Endothelial cell of umbilical vein (primary cell): ENCODE data around the gene KAT6B. TPM values are rescaled to one million over a fixed set of nuclear protein-coding genes. Genes with fewer than 3 reads are reported as not detected.

Experiments
- BruUV-seq: library from RNA; stranded (reverse); fragments of 400-500 nt; replicated peaks from 2 replicates; lab custom pipeline; 2021; lab: Mats Ljungman, UMichigan
- CTCF ChIA-PET: fragments of 300-600, 350-600 bp; sonication (Branson Sonifier 250); formaldehyde crosslinking; loops from one replicate; lab custom pipeline; 2021; ENCODE audit warnings: antibody characterized with exemption, inconsistent platforms; lab: Charles Lee
- POLR2A ChIA-PET: fragments of 300-600, 350-600 bp; sonication (Branson Sonifier 250); formaldehyde crosslinking; loops from one replicate; lab custom pipeline; 2021; ENCODE audit warnings: antibody characterized with exemption, inconsistent platforms; lab: Charles Lee
- DNase-seq: peaks from one replicate; pipeline ENCODE4 v3.0.0-alpha.2; 2011; ENCODE audit warnings: low read depth, low spot score
- FAIRE-seq: peaks from 2 replicates; lab custom pipeline; 2011; peaks lifted over from hg19 to GRCh38; lab: Jason Lieb, UNC
- H2AFZ ChIP-seq: 2 replicates; pipeline ENCODE4 v1.6.0; 2012; ENCODE audit warnings: low read depth, low read length, control low read depth, inconsistent platforms
- H3K27ac ChIP-seq: 2 replicates; pipeline ENCODE4 v1.5.1; 2011; ENCODE audit warnings: low read depth, mild to moderate bottlenecking, control low read depth, low read length, moderate library complexity; ENCODE audit not compliant: insufficient read depth
- H3K27me3 ChIP-seq, 2 experiments: 2 replicates each; pipeline versions ENCODE4 v1.6.0 to v1.6.1; 2011; ENCODE audit warnings: low read length in 2 of 2, mixed read lengths in 1 of 2; ENCODE audit not compliant: control insufficient read depth in 2 of 2, insufficient read depth in 2 of 2
- H3K36me3 ChIP-seq, 2 experiments: 2 replicates in 1 of 2; 3 replicates in 1 of 2; pipeline ENCODE4 v1.5.1; 2011; ENCODE audit warnings: low read length in 2 of 2, mild to moderate bottlenecking in 1 of 2, moderate library complexity in 1 of 2; ENCODE audit not compliant: control insufficient read depth in 2 of 2, insufficient read depth in 2 of 2; ENCODE audit errors: extremely low read depth in 1 of 2
- H3K4me1 ChIP-seq: 3 replicates; pipeline ENCODE4 v1.5.1; 2011; ENCODE audit warnings: mild to moderate bottlenecking, low read length; ENCODE audit not compliant: control insufficient read depth, insufficient read depth; ENCODE audit errors: extremely low read depth
- H3K4me2 ChIP-seq: 2 replicates; pipeline ENCODE4 v1.6.1; 2011; ENCODE audit warnings: low read length, control low read depth, mixed read lengths; ENCODE audit not compliant: insufficient read depth
- H3K4me3 ChIP-seq, 3 experiments: fragments of 200-600 bp in 1 of 3; sonication (generic), shearing (Covaris generic) in 1 of 3; replicated peaks in 1 of 3; 2 replicates each; pipeline ENCODE4 v1.5.1; 2011 to 2016; ENCODE audit warnings: control low read depth in 3 of 3, low read length in 3 of 3, mild to moderate bottlenecking in 2 of 3, inconsistent platforms in 1 of 3, low read depth in 1 of 3, moderate library complexity in 1 of 3; ENCODE audit not compliant: insufficient read depth in 1 of 3
- H3K79me2 ChIP-seq: 2 replicates; pipeline ENCODE4 v1.6.0; 2012; ENCODE audit warnings: low read length, inconsistent platforms; ENCODE audit not compliant: control insufficient read depth, insufficient read depth
- H3K9ac ChIP-seq: replicated peaks from 2 replicates; pipeline ENCODE3; 2011; ENCODE audit warnings: low read length, control low read depth; ENCODE audit not compliant: insufficient read depth; ENCODE audit errors: extremely low read depth
- H3K9me1 ChIP-seq: replicated peaks from 3 replicates; pipeline ENCODE4 v1.6.0; 2011; ENCODE audit warnings: mild to moderate bottlenecking, low read length; ENCODE audit not compliant: control insufficient read depth, insufficient read depth; ENCODE audit errors: extremely low read depth
- H3K9me3 ChIP-seq: replicated peaks from 2 replicates; pipeline ENCODE4 v1.5.1; 2012; ENCODE audit warnings: low read length, inconsistent platforms; ENCODE audit not compliant: control insufficient read depth, insufficient read depth
- H4K20me1 ChIP-seq: replicated peaks from 2 replicates; pipeline ENCODE3; 2011; ENCODE audit warnings: mild to moderate bottlenecking, low read length; ENCODE audit not compliant: control insufficient read depth, insufficient read depth; ENCODE audit errors: extremely low read depth
- CTCF ChIP-seq, 2 donors: IDR thresholded peaks; 1 replicate in 1 of 2; 2 replicates in 1 of 2; pipeline ENCODE4 v1.5.1; 2011; ENCODE audit warnings: low read length in 2 of 2, mild to moderate bottlenecking in 2 of 2, moderate library complexity in 2 of 2, control low read depth in 1 of 2, inconsistent platforms in 1 of 2, low read depth in 1 of 2; ENCODE audit not compliant: insufficient read depth in 1 of 2; ENCODE audit errors: extremely low read depth in 1 of 2
- EZH2 ChIP-seq: IDR thresholded peaks from 2 replicates; pipeline ENCODE4 v1.6.1; 2012; ENCODE audit warnings: borderline replicate concordance, low read depth, mild to moderate bottlenecking, moderate library complexity, low read length, inconsistent platforms; ENCODE audit not compliant: severe bottlenecking
- FOS ChIP-seq: IDR thresholded peaks from 2 replicates; pipeline ENCODE4 v1.6.1; 2011; ENCODE audit warnings: mild to moderate bottlenecking, low read length, moderate library complexity, borderline replicate concordance; ENCODE audit not compliant: insufficient read depth
- GATA2 ChIP-seq: IDR thresholded peaks from 2 replicates; pipeline ENCODE4 v1.7.0; 2011; ENCODE audit warnings: low read depth, mild to moderate bottlenecking, moderate library complexity, mixed read lengths, low read length; ENCODE audit not compliant: insufficient read length, insufficient read depth
- JUN ChIP-seq: IDR thresholded peaks from 2 replicates; pipeline ENCODE4 v1.6.1; 2011; ENCODE audit warnings: borderline replicate concordance, low read depth; ENCODE audit not compliant: insufficient read length, insufficient read depth
- MAX ChIP-seq: IDR thresholded peaks from 2 replicates; pipeline ENCODE4 v1.6.1; 2011; ENCODE audit not compliant: insufficient read depth, insufficient read length
- MYC ChIP-seq: IDR thresholded peaks from one replicate; pipeline ENCODE4 v1.6.1; 2011; ENCODE audit warnings: mild to moderate bottlenecking, low read depth, low read length
- POLR2A ChIP-seq: IDR thresholded peaks from 2 replicates; pipeline ENCODE4 v1.6.1; 2012; ENCODE audit warnings: low read depth, mild to moderate bottlenecking, control low read depth, low read length
- POLR2AphosphoS5 ChIP-seq: IDR thresholded peaks from 2 replicates; pipeline ENCODE4 v1.6.1; 2012; ENCODE audit warnings: low read depth, mild to moderate bottlenecking, control low read depth, low read length, moderate library complexity; ENCODE audit not compliant: insufficient read depth
- dilution Hi-C: fragments of 300-500 bp; cut with MboI; formaldehyde crosslinking; loops from one replicate; pipeline ENCODE4 v1.15.0; 2019; ENCODE audit warnings: low sequenced_read_pairs; ENCODE audit not compliant: extremely low pct_ligation_motif_present
- intact Hi-C: fragments of 100-400 bp; cut with micrococcal nuclease; formaldehyde crosslinking; loops from one replicate; pipeline ENCODE4 v1.10.0; 2022
- polyA plus RNA-seq, 4 experiments: library from polyadenylated mRNA; depleted of rRNA in 3 of 4; stranded (reverse) in 3 of 4; unstranded in 1 of 4; fragments of >200 nt; gene quantifications; 2 replicates each; pipeline versions ENCODE4 v1.2.1 to v1.2.3, GENCODE V29; 2011 to 2012; ENCODE audit warnings: missing spikeins in 1 of 4
- total RNA-seq: library from RNA; stranded (reverse); gene quantifications from 2 replicates; pipeline ENCODE4 v1.2.3, GENCODE V29; 2021

The KAT6B gene
- total and polyA plus RNA-seq, 2 donors (not counting 3 experiments of a cell fraction or from before 2014, with no cell fraction given) = 4.5 to 17.0 TPM

- intact Hi-C loops = no loop called here
- Histone ChIP-seq H2AFZ (no peak overlapping the region), H3K36me3 (no peaks in the 10 kb centered on the region), H3K9me1 (no peaks in the 10 kb centered on the region), H3K4me3 (no peak overlapping the region), H3K27me3 (no peaks in the 10 kb centered on the region), H3K4me1 (no peaks in the 10 kb centered on the region), H3K4me2 (no peak overlapping the region), H3K27ac (no peak overlapping the region), H3K9ac (no peak overlapping the region), H4K20me1 (no peaks in the 10 kb centered on the region), H3K9me3 (no peaks in the 10 kb centered on the region), H3K79me2 (no peaks in the 10 kb centered on the region)
- no TSS peak for BruUV-seq
- CTCF ChIA-PET = no interaction called here
- TF ChIP-seq MYC (no peak), JUN (no peak), FOS (no peak), CTCF (IDR thresholded peaks at IDR 0.05; ENCODE audit: extremely low read depth in 1 of 2, insufficient read depth in 1 of 2, low read depth in 1 of 2, low read length in 2 of 2) (no peak), EZH2 (no peak), GATA2 (no peak), POLR2AphosphoS5 (no peak), POLR2A (no peak), MAX (no peak)
- POLR2A ChIA-PET = no interaction called here
- FAIRE-seq = no peak
- DNase-seq = no peak
- dilution Hi-C loops = no loop called here
Measured at GRCh38 chr10:75013007-75013406, 186.6 kb downstream of the KAT6B start.
